Esophagus mucosa (tissue), 1 donor: ENCODE data around the gene MYB. TPM values are rescaled to one million over a fixed set of nuclear protein-coding genes. Genes with fewer than 3 reads are reported as not detected.
"Not testable (repeated sequence)": the region's sequence is repeated elsewhere in the genome, so short reads cannot be mapped to it uniquely, and the experiment has no call there.

ENCODE experiments used
- ATAC-seq: fragments of 200-7000 bp; cut with Tn5 transposase; one replicate; pipeline ENCODE4 v1.9.1; 2020
- total RNA-seq: library from RNA; stranded (reverse); gene quantifications from one replicate; pipeline ENCODE4 v1.2.4, GENCODE V29; 2023
- donor health status: DM: yes; HTN: yes; CAD: no.

Gene MYB
- total RNA-seq, 1 donor from 2014 or later = 1.3 TPM

- ATAC-seq = not testable (repeated sequence)
These were observed 16.7 kb upstream of the MYB start for GRCh38 chr6:135164387-135164786.

DNA sequence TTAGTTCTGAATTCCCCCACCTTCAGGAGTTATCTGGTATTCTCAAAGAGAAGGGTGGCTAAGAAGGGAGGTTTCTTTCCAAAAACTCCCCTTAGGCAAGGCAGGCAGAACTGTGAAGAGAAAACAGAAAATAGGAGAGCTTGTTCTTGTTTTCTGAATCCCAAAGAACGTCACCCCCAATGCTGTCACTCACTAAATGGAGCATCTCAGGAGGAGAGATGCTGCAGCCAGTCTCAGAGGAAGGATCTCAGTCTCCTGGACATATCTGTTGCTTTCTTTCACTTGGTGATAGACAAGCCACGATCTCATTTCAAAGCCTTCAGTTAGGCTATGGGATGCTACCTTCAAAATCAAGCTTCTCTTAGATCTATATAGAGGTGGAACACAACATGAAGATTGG lies 16.1 kb upstream of the MYB start:
- ATAC-seq = no peak

- no peak for ATAC-seq
These were observed 14.6 kb upstream of the MYB start for GRCh38 chr6:135166515-135166914.

- ATAC-seq = no peak
These were observed 13.5 kb upstream of the MYB start for GRCh38 chr6:135167617-135168016.

DNA sequence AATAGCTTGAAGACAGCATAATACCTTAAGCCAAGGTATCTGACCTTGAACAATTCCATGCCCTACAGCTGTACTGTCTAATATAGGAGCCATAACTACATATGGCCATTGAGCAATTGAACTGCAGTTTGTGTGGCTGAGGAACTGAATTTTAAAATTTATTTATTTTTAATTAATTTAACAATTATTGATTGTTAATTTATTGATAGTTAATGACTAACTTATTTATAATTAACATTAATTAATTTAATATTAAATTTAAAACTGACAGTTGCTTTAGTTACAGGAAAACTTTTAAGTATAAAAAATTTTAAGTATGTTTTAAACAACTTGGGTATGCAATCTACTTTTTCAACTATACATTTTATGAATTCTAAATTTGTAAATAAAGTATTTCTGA lies 12.3 kb upstream of the MYB start:
- no peak for ATAC-seq

GRCh38 chr6:135170238-135170637 lies 10.9 kb upstream of the MYB start:
- ATAC-seq = peak; percentile 87

DNA sequence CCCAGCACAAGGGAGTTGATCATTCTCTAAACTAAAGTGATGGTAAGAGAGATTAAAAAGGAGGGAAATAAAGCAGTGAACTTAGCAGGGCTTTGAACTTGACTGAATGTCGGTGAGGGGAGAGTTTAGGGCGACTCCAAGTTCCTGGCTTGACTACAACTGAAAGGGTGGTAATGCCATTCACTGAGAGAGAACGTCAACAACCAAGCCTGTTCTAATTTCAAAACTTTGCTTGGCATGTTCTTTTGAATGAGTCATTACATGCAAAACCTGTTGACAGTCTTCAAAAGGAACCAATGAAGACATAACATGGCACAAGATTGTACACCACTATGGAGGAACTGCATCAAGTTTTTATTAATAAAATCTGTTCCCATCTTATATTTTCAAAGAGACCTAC lies 10.3 kb upstream of the MYB start:
- ATAC-seq = peak; percentile 91

GRCh38 chr6:135173242-135173988 lies 7.7 kb upstream of the MYB start:
- ATAC-seq = no peak

DNA sequence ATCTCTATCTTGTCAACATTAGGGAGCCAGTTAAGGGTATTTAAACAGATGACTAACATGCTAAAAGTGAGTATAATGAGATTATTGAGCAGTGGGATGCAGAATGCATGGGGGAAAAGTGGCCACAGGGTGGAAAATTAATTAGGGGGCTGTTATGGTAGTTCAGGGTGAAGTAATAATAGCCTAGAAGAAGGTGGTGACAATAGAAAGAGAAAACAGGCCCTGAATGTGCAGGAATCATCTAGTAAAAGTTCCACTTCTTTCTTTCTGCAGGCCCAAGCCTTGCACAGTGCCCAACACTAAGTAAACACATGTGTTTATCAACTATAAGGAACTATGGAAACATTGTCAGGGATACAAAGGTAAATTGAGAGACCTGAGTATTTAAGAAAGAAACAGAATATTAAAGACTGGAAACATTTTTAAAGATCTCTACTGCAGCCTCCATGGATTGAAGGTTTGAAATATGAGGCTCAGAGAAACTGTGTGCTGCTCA lies 7.1 kb upstream of the MYB start:
- no peak for ATAC-seq

GRCh38 chr6:135176058-135176457 lies 5.0 kb upstream of the MYB start:
- no peak for ATAC-seq

GRCh38 chr6:135176464-135176863 lies 4.6 kb upstream of the MYB start:
- ATAC-seq = no peak

- no peak for ATAC-seq
These were observed 1.7 kb upstream of the MYB start for GRCh38 chr6:135179372-135179771.

DNA sequence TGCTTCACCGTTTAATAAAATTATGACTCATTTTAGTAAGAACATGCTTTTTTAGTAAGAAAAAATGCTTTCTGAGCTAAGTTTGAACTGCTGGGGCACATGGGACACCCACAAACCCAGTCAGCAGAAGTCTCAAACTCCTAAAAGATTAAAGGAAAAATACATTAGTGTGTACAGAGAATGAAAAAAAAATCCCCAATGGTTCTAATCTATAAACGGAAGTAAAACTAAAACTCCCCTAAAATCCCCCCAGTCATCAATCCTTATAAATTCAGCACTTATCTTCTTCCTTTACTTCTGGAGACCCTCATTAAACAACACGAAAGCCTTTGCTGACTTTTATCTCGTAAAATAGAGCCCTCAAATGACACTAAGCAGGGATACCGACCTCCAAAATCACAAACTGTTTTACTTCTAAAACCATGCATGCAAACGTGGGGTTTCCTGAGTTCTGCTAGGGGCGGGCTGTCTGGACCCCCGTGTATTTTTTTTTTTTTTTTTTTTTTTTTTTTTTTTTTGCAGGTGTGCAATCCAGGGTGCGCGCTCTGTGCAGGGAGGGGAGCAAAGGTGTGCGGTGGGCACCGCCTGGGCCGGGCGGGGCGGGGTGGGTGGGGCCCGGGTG lies 1.1 kb upstream of the MYB start:
- ATAC-seq = no peak

GRCh38 chr6:135181333-135182070 lies 394 bp downstream of the MYB start:
- ATAC-seq = no peak

GRCh38 chr6:135182071-135183001 lies 1.2 kb downstream of the MYB start:
- no peak for ATAC-seq

DNA sequence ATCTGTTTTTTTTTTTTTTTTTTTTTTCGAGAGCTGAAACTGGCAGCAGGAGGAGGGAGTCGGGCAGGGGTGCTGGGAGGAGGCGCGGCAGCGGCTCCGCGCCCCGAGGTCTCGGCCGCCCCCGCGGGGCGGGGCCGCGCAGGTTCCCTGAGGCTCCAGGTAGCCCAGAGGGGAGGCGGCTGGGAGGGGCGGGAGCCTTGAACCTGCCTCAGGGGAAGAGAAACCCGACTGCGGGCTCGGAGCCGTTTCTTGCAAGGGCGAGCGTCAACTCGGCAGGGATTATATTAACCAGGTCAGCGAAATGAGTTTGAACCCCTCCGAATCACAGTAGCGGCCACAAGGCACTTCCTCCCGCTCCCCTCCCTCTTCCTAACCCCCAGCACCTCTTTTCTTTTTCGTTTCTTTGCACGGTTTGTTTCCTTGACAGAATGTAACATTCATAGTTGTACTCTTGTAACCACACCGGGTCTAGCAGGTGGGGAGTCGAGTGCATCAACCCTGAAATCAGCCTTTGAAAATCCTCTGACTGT lies 2.0 kb downstream of the MYB start:
- no peak for ATAC-seq

- peak; percentile 68 for ATAC-seq
These were observed 2.7 kb downstream of the MYB start for GRCh38 chr6:135183532-135184440.

DNA sequence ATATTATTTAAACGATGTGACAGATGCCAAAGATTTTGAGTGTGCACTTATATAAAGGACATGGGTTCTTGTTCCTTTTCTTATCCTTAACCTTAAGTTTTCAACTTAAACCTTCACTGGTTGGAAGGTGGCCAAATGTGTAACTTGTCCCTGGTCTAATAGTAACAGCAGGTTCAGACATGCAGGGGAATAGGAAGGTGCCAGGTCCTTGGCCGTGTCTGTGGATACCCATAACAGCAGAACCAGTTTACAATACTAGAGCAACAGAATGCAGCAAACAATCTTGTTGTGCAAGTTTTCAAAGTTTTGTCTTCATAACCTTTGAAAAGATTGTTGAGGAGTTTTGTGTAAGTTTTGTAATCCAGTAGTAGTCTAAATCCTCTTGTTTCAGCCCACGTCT lies 4.4 kb downstream of the MYB start:
- ATAC-seq = peak; percentile 82

DNA sequence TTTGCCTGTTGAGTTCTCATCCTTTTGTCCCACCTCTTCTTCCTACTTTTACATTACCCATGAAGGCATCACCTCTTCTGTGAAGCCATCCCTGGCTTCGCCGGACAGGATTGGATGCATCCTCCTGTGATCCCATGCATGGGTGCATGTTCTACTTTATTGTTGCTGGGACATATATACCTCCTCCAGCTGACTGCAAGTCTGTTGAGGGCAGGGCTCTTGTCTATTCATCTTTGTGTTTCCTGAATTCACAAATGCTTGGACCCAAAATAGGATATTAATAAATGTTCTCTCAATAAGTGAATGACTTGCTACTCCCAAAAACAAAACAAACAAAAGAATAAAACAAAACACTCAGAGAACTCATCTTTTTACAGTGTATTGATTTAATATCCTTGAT lies 5.1 kb downstream of the MYB start:
- ATAC-seq = no peak

DNA sequence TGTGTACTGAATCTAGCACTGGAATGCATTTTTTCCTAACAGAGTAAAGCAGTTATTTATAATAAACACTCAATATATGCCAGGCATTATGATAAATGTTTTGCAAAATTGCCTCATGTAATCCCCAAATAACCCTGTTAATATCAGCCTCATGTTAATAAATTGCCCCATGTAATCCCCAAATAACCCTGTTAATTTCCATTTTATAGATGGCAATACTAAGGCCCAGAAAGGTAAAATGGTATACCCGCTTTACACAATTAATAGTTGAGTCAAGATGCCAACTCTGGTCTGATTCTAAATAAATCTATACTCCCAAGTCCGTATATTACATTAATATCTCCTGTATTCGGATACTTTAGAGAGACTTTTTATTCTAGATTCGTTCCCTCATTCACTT lies 6.3 kb downstream of the MYB start:
- no peak for ATAC-seq

GRCh38 chr6:135188718-135189117 lies 7.6 kb downstream of the MYB start:
- no peak for ATAC-seq
